Stomach smooth muscle (tissue), 2 donors: Measurements from ENCODE around the gene PID1.

Experiments used
- H3K27ac ChIP-seq: one replicate; pipeline ENCODE4 v1.7.0; 2013; ENCODE audit warnings: mild to moderate bottlenecking, low read length, inconsistent platforms
- H3K27me3 ChIP-seq, 2 donors: one replicate each; pipeline ENCODE4 v1.7.0; 2013; ENCODE audit warnings: low read length in 2 of 2; ENCODE audit not compliant: insufficient read depth in 2 of 2, control insufficient read depth in 1 of 2
- H3K36me3 ChIP-seq, 2 donors: one replicate each; pipeline ENCODE4 v1.7.0; 2013; ENCODE audit warnings: low read length in 2 of 2; ENCODE audit not compliant: control insufficient read depth in 2 of 2, insufficient read depth in 2 of 2
- H3K4me1 ChIP-seq: one replicate; pipeline ENCODE4 v1.7.0; 2013; ENCODE audit warnings: low read length; ENCODE audit not compliant: control insufficient read depth, insufficient read depth
- H3K4me3 ChIP-seq, 2 donors: one replicate each; pipeline ENCODE4 v1.7.0; 2013; ENCODE audit warnings: low read length in 2 of 2
- H3K9ac ChIP-seq, 2 donors: one replicate each; pipeline ENCODE4 v1.7.0; 2013; ENCODE audit warnings: low read length in 2 of 2, mild to moderate bottlenecking in 1 of 2
- H3K9me3 ChIP-seq, 2 donors: one replicate each; pipeline ENCODE4 v1.7.0; 2013; ENCODE audit warnings: low read length in 2 of 2; ENCODE audit not compliant: control insufficient read depth in 2 of 2
- donor health status: healthy.
- donor health status: Pancreatic carcinoma.

PID1 gene

GRCh38 chr2:229240984-229241491, 30.0 kb downstream of the PID1 start:
- no peaks in the 10 kb centered on the region for H3K9me3 ChIP-seq
- H3K27ac ChIP-seq, result no peak overlapping the region
- H3K36me3 ChIP-seq, result no peaks in the 10 kb centered on the region
- H3K27me3 ChIP-seq, result no peaks in the 10 kb centered on the region
- no peak overlapping the region for H3K9ac ChIP-seq
- H3K4me1 ChIP-seq, result no peaks in the 10 kb centered on the region
- H3K4me3 ChIP-seq, result no peak overlapping the region

- H3K4me1 ChIP-seq, result no peaks in the 10 kb centered on the region
- no peaks in the 10 kb centered on the region for H3K36me3 ChIP-seq
- no peaks in the 10 kb centered on the region for H3K27me3 ChIP-seq
Observed at GRCh38 chr2:229239021-229239420, 32.1 kb downstream of the PID1 start.

GRCh38 chr2:229237270-229237669, 33.8 kb downstream of the PID1 start:
- no peaks in the 10 kb centered on the region for H3K27me3 ChIP-seq
- no peaks in the 10 kb centered on the region for H3K4me1 ChIP-seq
- H3K9me3 ChIP-seq, result no peaks in the 10 kb centered on the region
- no peak overlapping the region for H3K27ac ChIP-seq
- no peaks in the 10 kb centered on the region for H3K36me3 ChIP-seq
- no peak overlapping the region for H3K4me3 ChIP-seq
- H3K9ac ChIP-seq, result no peak overlapping the region

More at GRCh38 chr2:229239021-229239420, 32.1 kb downstream of the PID1 start:
- no peak overlapping the region for H3K9ac ChIP-seq
- no peak overlapping the region for H3K27ac ChIP-seq
- no peak overlapping the region for H3K4me3 ChIP-seq
- H3K9me3 ChIP-seq, result no peaks in the 10 kb centered on the region

- Histone ChIP-seq H3K27me3 (no peaks in the 10 kb centered on the region), H3K4me1 (no peaks in the 10 kb centered on the region), H3K4me3 (no peak overlapping the region), H3K27ac (no peak overlapping the region), H3K9me3 (no peaks in the 10 kb centered on the region), H3K9ac (no peak overlapping the region), H3K36me3 (no peaks in the 10 kb centered on the region)
Observed at GRCh38 chr2:229235131-229235914, 35.8 kb downstream of the PID1 start.

GRCh38 chr2:229231885-229232284, 39.2 kb downstream of the PID1 start:
- Histone ChIP-seq H3K27ac (no peak overlapping the region), H3K4me1 (no peaks in the 10 kb centered on the region), H3K4me3 (no peak overlapping the region)

GRCh38 chr2:229231328-229231868, 39.7 kb downstream of the PID1 start:
- H3K9ac ChIP-seq, result no peak overlapping the region
- peaks cover 0 to 2% of the 10 kb centered on the region in 2 donors for H3K36me3 ChIP-seq
- H3K4me3 ChIP-seq, result peak overlapping the region in 1 of 2 donors; percentile 50
- H3K9me3 ChIP-seq, result no peaks in the 10 kb centered on the region
- H3K27me3 ChIP-seq, result no peaks in the 10 kb centered on the region
- H3K27ac ChIP-seq, result no peak overlapping the region
- H3K4me1 ChIP-seq, result no peaks in the 10 kb centered on the region

More at GRCh38 chr2:229231885-229232284, 39.2 kb downstream of the PID1 start:
- H3K27me3 ChIP-seq, result no peaks in the 10 kb centered on the region
- H3K9ac ChIP-seq, result no peak overlapping the region
- no peaks in the 10 kb centered on the region for H3K9me3 ChIP-seq
- H3K36me3 ChIP-seq, result peaks cover 0 to 2% of the 10 kb centered on the region in 2 donors

GRCh38 chr2:229230911-229231310, 40.2 kb downstream of the PID1 start:
- Histone ChIP-seq H3K27ac (no peak overlapping the region), H3K4me3 (peak overlapping the region in 1 of 2 donors; percentile 50), H3K36me3 (peaks cover 0 to 2% of the 10 kb centered on the region in 2 donors), H3K9me3 (no peaks in the 10 kb centered on the region), H3K9ac (no peak overlapping the region), H3K27me3 (no peaks in the 10 kb centered on the region), H3K4me1 (no peaks in the 10 kb centered on the region)

- H3K9me3 ChIP-seq, result no peaks in the 10 kb centered on the region
- H3K27ac ChIP-seq, result no peak overlapping the region
- no peaks in the 10 kb centered on the region for H3K4me1 ChIP-seq
- no peaks in the 10 kb centered on the region for H3K27me3 ChIP-seq
- H3K9ac ChIP-seq, result no peak overlapping the region
- H3K4me3 ChIP-seq, result no peak overlapping the region
- peaks cover 0 to 2% of the 10 kb centered on the region in 2 donors for H3K36me3 ChIP-seq
Observed at GRCh38 chr2:229230256-229230655, 40.8 kb downstream of the PID1 start.

GRCh38 chr2:229226382-229226781, 44.7 kb downstream of the PID1 start:
- H3K27me3 ChIP-seq, result no peaks in the 10 kb centered on the region
- H3K27ac ChIP-seq, result no peak overlapping the region
- H3K9me3 ChIP-seq, result no peaks in the 10 kb centered on the region
- H3K4me3 ChIP-seq, result no peak overlapping the region
- no peaks in the 10 kb centered on the region for H3K4me1 ChIP-seq
- peaks cover 0 to 2% of the 10 kb centered on the region in 2 donors for H3K36me3 ChIP-seq
- no peak overlapping the region for H3K9ac ChIP-seq

- no peaks in the 10 kb centered on the region for H3K9me3 ChIP-seq
- no peaks in the 10 kb centered on the region for H3K4me1 ChIP-seq
- no peak overlapping the region for H3K4me3 ChIP-seq
- no peaks in the 10 kb centered on the region for H3K36me3 ChIP-seq
- no peak overlapping the region for H3K9ac ChIP-seq
- H3K27me3 ChIP-seq, result no peaks in the 10 kb centered on the region
- no peak overlapping the region for H3K27ac ChIP-seq
Observed at GRCh38 chr2:229223107-229223506, 48.0 kb downstream of the PID1 start.

- no peaks in the 10 kb centered on the region for H3K27me3 ChIP-seq
- no peak overlapping the region for H3K9ac ChIP-seq
- H3K4me1 ChIP-seq, result peaks cover 6% of the 10 kb centered on the region
- no peak overlapping the region for H3K27ac ChIP-seq
- H3K4me3 ChIP-seq, result no peak overlapping the region
- no peaks in the 10 kb centered on the region for H3K36me3 ChIP-seq
- H3K9me3 ChIP-seq, result no peaks in the 10 kb centered on the region
Observed at GRCh38 chr2:229221641-229222040, 49.4 kb downstream of the PID1 start.
